ENCODE results near the gene MORC3.

Gene MORC3

DNA sequence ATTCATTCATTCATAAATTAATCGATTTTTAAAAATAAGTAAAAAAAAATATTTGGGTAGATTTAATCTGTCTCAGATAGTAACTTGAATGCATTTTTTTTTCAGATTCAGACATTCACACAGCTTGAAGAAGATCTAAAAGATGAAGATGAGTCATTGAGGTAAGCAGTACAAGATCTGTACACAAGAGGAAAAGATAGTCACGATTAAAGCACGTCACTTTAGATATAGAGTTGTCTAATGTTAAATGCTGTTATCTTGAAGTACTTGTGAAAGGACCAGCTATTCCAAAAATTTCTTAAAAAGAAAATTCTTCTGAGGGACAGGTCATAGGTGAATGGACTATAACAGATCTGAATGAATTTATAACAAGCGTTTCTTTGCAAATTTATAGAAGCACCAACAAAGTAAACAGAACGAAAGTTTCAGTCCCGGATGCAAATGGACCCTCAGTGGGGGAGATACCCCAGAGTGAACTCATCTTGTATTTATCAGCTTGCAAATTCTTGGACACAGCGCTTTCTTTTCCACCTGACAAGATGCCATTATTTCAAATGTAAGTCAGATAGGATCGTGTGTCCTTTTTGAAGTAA lies 31.2 kb upstream of the MORC3 start:
- Histone ChIP-seq H3K4me2 (ENCODE audit: low read length) (no peak overlapping the region), H3K9me3 (ENCODE audit: control insufficient read depth, low read length) (no peaks in the 10 kb centered on the region), H3K36me3 (ENCODE audit: control insufficient read depth, insufficient read depth, low read length) (no peaks in the 10 kb centered on the region), H3K4me1 (no peaks in the 10 kb centered on the region), H3K9ac (no peak overlapping the region), H2AFZ (no peak overlapping the region), H3K27me3 (ENCODE audit: control insufficient read depth, insufficient read depth, low read length) (no peaks in the 10 kb centered on the region), H3K4me3 (ENCODE audit: low read depth, low read length) (no peak overlapping the region), H3K27ac (peak overlapping the region; percentile 78), H3K79me2 (no peaks in the 10 kb centered on the region)
- TF ChIP-seq, protein P1, sequence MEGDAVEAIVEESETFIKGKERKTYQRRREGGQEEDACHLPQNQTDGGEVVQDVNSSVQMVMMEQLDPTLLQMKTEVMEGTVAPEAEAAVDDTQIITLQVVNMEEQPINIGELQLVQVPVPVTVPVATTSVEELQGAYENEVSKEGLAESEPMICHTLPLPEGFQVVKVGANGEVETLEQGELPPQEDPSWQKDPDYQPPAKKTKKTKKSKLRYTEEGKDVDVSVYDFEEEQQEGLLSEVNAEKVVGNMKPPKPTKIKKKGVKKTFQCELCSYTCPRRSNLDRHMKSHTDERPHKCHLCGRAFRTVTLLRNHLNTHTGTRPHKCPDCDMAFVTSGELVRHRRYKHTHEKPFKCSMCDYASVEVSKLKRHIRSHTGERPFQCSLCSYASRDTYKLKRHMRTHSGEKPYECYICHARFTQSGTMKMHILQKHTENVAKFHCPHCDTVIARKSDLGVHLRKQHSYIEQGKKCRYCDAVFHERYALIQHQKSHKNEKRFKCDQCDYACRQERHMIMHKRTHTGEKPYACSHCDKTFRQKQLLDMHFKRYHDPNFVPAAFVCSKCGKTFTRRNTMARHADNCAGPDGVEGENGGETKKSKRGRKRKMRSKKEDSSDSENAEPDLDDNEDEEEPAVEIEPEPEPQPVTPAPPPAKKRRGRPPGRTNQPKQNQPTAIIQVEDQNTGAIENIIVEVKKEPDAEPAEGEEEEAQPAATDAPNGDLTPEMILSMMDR (IDR thresholded peaks at IDR 0.05), result no peak

DNA sequence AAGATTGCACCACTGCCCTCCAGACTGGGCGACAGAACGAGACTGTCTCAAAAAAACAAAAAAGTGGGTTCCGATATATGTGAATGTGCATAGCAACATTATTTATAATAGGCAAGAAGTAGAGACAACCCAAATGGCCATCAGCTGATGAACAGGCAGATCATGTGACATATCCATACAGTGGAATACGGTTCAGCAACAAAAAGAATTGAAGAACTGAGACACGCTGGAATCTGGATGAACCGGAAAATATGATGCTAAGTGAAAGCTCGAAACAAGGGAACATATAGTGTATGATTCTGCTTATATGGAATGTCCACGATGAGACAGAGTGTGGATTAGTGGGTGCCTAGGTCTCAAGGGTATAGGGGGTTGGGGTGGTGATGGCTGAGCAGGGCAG lies 28.5 kb upstream of the MORC3 start:
- TF ChIP-seq, protein P1 (IDR thresholded peaks at IDR 0.05), result no peak
- H3K4me3 ChIP-seq (ENCODE audit: low read depth, low read length), result no peak overlapping the region
- H3K9ac ChIP-seq, result no peak overlapping the region
- no peaks in the 10 kb centered on the region for H3K27me3 ChIP-seq (ENCODE audit: control insufficient read depth, insufficient read depth, low read length)
- no peak overlapping the region for H3K4me2 ChIP-seq (ENCODE audit: low read length)
- H3K79me2 ChIP-seq, result no peaks in the 10 kb centered on the region
- H3K4me1 ChIP-seq, result no peaks in the 10 kb centered on the region
- no peak overlapping the region for H3K27ac ChIP-seq
- H3K36me3 ChIP-seq (ENCODE audit: control insufficient read depth, insufficient read depth, low read length), result no peaks in the 10 kb centered on the region
- H2AFZ ChIP-seq, result no peak overlapping the region
- no peaks in the 10 kb centered on the region for H3K9me3 ChIP-seq (ENCODE audit: control insufficient read depth, low read length)

DNA sequence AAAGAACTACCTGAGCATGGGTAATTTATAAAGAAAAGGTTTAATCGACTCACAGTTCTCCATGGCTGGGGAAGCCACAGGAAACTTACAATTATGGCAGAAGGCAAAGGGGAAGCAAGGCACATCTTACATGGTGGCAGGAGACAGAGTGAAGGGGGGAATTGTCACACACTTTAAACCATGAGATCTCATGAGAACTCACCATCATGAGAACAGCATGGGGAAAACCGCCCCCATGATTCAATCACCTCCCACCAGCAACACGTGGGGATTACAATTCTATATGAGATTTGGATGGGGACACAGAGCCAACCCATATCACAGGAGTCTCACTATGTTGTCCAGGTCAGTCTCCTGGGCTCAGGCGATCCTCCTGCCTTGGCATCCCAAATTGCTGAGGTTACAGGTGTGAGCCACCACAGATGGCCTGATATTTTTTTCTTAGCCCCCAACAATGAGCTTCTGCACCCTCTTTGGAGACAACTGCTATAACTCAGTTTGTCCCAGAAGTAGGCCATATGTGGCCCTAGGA lies 22.5 kb upstream of the MORC3 start:
- H3K4me3 ChIP-seq (ENCODE audit: low read depth, low read length), result no peak overlapping the region
- no peak overlapping the region for H3K27ac ChIP-seq
- H3K4me2 ChIP-seq (ENCODE audit: low read length), result no peak overlapping the region
- no peaks in the 10 kb centered on the region for H3K36me3 ChIP-seq (ENCODE audit: control insufficient read depth, insufficient read depth, low read length)
- no peak overlapping the region for H2AFZ ChIP-seq
- no peaks in the 10 kb centered on the region for H3K27me3 ChIP-seq (ENCODE audit: control insufficient read depth, insufficient read depth, low read length)
- H3K79me2 ChIP-seq, result no peaks in the 10 kb centered on the region
- no peak overlapping the region for H3K9ac ChIP-seq
- TF ChIP-seq, protein P1 (IDR thresholded peaks at IDR 0.05), result no peak
- H3K4me1 ChIP-seq, result no peaks in the 10 kb centered on the region
- H3K9me3 ChIP-seq (ENCODE audit: control insufficient read depth, low read length), result no peaks in the 10 kb centered on the region

DNA sequence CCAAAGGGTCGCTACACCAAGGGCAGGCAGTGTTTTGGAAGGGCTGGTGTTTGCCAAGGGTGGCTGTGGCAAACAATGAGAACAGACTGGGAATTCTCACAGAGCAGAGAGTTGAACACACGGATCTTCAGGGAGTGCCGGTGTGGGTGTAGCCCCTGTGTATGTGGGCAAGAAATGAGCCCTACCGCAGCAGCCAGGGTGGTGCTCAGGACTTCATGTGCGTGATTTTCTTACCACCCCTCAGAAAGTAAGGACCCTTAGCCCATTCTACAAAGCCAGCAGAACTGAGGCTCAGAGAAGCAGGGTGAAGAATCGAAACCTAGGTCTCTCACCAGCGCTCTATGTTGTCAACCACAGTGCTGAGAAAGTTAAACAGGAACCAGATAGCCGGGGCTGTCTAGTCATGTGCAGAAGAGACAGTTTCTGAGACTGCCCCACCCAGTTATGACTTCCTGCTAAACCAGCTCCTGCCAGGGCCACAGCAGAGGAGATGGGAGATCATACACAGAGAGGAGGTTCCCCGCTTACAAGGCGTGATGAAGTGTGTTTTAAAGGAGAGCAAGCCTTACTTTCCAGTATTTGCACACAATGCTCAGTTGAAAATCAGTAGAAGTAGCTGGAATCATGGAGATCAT lies 21.9 kb upstream of the MORC3 start:
- H3K27me3 ChIP-seq (ENCODE audit: control insufficient read depth, insufficient read depth, low read length), result no peaks in the 10 kb centered on the region
- no peak overlapping the region for H3K9ac ChIP-seq
- H3K36me3 ChIP-seq (ENCODE audit: control insufficient read depth, insufficient read depth, low read length), result no peaks in the 10 kb centered on the region
- TF ChIP-seq, protein P1 (IDR thresholded peaks at IDR 0.05), result no peak
- H3K4me2 ChIP-seq (ENCODE audit: low read length), result no peak overlapping the region
- no peaks in the 10 kb centered on the region for H3K9me3 ChIP-seq (ENCODE audit: control insufficient read depth, low read length)
- no peaks in the 10 kb centered on the region for H3K79me2 ChIP-seq
- no peak overlapping the region for H3K4me3 ChIP-seq (ENCODE audit: low read depth, low read length)
- H2AFZ ChIP-seq, result no peak overlapping the region
- no peak overlapping the region for H3K27ac ChIP-seq
- no peaks in the 10 kb centered on the region for H3K4me1 ChIP-seq
